ENCODE data around the gene ACTL7A. TPM values are rescaled to one million over a fixed set of nuclear protein-coding genes. Genes with fewer than 3 reads are reported as not detected.

ACTL7A gene
- total and polyA plus RNA-seq, 2 of the 13 experiments (the other 11 are each of a cell fraction or from before 2014, with no cell fraction given), result not detected

DNA sequence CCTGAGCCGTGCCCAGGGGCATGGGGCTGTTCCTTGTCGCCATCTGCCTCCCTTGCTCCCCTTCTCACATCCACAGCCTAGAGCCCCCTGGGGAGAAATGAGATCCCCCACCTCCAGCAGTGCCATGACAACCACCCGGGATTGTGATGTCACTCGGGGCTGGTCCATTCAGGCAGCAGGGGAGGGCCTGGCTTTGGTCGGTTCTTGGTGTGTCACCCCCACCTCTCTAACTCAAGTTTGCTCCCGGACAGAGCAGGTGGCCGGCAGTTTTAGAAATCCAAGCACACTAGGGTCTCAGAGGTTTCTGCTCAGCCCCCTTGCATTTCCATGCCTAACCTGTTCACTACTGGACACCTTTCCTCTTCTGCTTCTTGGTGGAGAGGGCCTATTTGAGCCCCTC lies 6.2 kb upstream of the ACTL7A start, which contains the start of gene ACTL7B:
TSS of gene ACTL7B (minus strand) at position 99 of the 400 bp plus-strand sequence. CDS start at position 43, 56 bp downstream.
- Histone ChIP-seq H3K4me3 (replicated peaks in 1 of 3; ENCODE audit: insufficient read depth in 1 of 3, low read depth in 2 of 3, low read length in 3 of 3) (no peak within 1 kb of the TSS), H3K9me3 (ENCODE audit: low read length) (no peaks in the 10 kb centered on the region), H3K79me2 (ENCODE audit: insufficient read depth, low read length) (no peaks in the 10 kb centered on the region), H3K4me1 (ENCODE audit: insufficient read depth, low read length) (peaks cover 45% of the 10 kb centered on the region), H3K27me3 (ENCODE audit: control insufficient read depth in 1 of 2, insufficient read depth in 2 of 2, low read length in 2 of 2) (no peaks in the 10 kb centered on the region), H3K27ac (ENCODE audit: extremely low read length, insufficient read depth, low read length) (no peak within 1 kb of the TSS), H3K4me2 (ENCODE audit: low read depth, low read length) (no peak within 1 kb of the TSS), H3K9ac (ENCODE audit: insufficient read depth, low read depth, low read length) (no peak within 1 kb of the TSS), H3K36me3 (replicated peaks in 1 of 2; ENCODE audit: control insufficient read depth in 1 of 2, insufficient read depth in 2 of 2, low read length in 2 of 2) (no peaks in the 10 kb centered on the region), H4K20me1 (ENCODE audit: insufficient read depth, low read length) (no peaks in the 10 kb centered on the region), H2AFZ (ENCODE audit: low read length) (no peak within 1 kb of the TSS)
- no TSS peak for BruUV-seq (replicated peaks)
- POLR2A ChIA-PET, result no interaction called here
- CTCF ChIA-PET (ENCODE audit: low intra/inter-chr PET ratio, low total read pairs), result no interaction called here
- WGBS (ENCODE audit: low lambda C conversion rate), result 81% methylated on average over 2 of the region's 7 CpGs
- no peak for DNase-seq (ENCODE audit: low spot score)
- no peak for FAIRE-seq
- intact Hi-C loops (cut with micrococcal nuclease; ENCODE audit: unreplicated experiment) (no loop called here), in situ Hi-C loops (cut with HindIII; ENCODE audit: extremely low pct_ligation_motif_present, low pct_unique_long_range_greater_than_20kb) (no loop called here)
- TF ChIP-seq ZNF333 (CRISPR knock-in tag; IDR thresholded peaks at IDR 0.05; ENCODE audit: borderline replicate concordance), result no peak
- TF ChIP-seq ELF1 (CRISPR knock-in tag; IDR thresholded peaks at IDR 0.05), result no peak
- no peak for TF ChIP-seq PCBP1 (IDR thresholded peaks at IDR 0.05; ENCODE audit: borderline replicate concordance, low read depth, low read length)
- TF ChIP-seq ZNF841 (CRISPR knock-in tag; IDR thresholded peaks at IDR 0.05; ENCODE audit: borderline replicate concordance), result no peak
- TF ChIP-seq, protein P1, sequence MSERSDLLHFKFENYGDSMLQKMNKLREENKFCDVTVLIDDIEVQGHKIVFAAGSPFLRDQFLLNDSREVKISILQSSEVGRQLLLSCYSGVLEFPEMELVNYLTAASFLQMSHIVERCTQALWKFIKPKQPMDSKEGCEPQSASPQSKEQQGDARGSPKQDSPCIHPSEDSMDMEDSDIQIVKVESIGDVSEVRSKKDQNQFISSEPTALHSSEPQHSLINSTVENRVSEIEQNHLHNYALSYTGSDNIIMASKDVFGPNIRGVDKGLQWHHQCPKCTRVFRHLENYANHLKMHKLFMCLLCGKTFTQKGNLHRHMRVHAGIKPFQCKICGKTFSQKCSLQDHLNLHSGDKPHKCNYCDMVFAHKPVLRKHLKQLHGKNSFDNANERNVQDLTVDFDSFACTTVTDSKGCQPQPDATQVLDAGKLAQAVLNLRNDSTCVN (CRISPR knock-in tag; IDR thresholded peaks at IDR 0.05; ENCODE audit: borderline replicate concordance), result no peak
- TF ChIP-seq ZKSCAN8 (CRISPR knock-in tag; IDR thresholded peaks at IDR 0.05; ENCODE audit: borderline replicate concordance), result no peak
- TF ChIP-seq, protein P2, sequence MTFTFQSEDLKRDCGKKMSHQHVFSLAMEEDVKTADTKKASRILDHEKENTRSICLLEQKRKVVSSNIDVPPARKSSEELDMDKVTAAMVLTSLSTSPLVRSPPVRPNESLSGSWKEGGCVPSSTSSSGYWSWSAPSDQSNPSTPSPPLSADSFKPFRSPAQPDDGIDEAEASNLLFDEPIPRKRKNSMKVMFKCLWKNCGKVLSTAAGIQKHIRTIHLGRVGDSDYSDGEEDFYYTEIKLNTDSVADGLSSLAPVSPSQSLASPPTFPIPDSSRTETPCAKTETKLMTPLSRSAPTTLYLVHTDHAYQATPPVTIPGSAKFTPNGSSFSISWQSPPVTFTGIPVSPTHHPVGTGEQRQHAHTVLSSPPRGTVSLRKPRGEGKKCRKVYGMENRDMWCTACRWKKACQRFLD (CRISPR knock-in tag; IDR thresholded peaks at IDR 0.05; ENCODE audit: borderline replicate concordance), result no peak
- TF ChIP-seq ZNF713 (CRISPR knock-in tag; IDR thresholded peaks at IDR 0.05), result no peak
- TF ChIP-seq ZNF264 (CRISPR knock-in tag; IDR thresholded peaks at IDR 0.05), result no peak
- no peak for TF ChIP-seq KLF6 (CRISPR knock-in tag; IDR thresholded peaks at IDR 0.05)
- TF ChIP-seq ZNF569 (CRISPR knock-in tag; IDR thresholded peaks at IDR 0.05; ENCODE audit: borderline replicate concordance), result no peak
- no peak for TF ChIP-seq NCOA1 (CRISPR knock-in tag; IDR thresholded peaks at IDR 0.05)
- no peak for TF ChIP-seq ZNF790 (CRISPR knock-in tag; IDR thresholded peaks at IDR 0.05; ENCODE audit: borderline replicate concordance)
- no peak for TF ChIP-seq KDM3A (CRISPR knock-in tag; IDR thresholded peaks at IDR 0.05; ENCODE audit: low read depth)
- ATAC-seq, result no peak

All from HepG2 (cell line).